ENCODE results near the gene BEAN1. TPM values are rescaled to one million over a fixed set of nuclear protein-coding genes. Genes with fewer than 3 reads are reported as not detected.
A peak's percentile ranks its signal among the peaks of the same experiment; 100 is the strongest.
"Not testable (repeated sequence)": the region's sequence is repeated elsewhere in the genome, so short reads cannot be mapped to it uniquely, and the experiment has no call there.

The BEAN1 gene
- total RNA-seq, 4 donors from 2014 or later, result 0.23 to 1.8 (median 0.76) TPM; not detected in 1

GRCh38 chr16:66512272-66513110 is 85.4 kb downstream of the BEAN1 start:
- peaks cover 0 to 10% (median 0%) of the 10 kb centered on the region in 3 donors for H3K36me3 ChIP-seq
- H3K4me1 ChIP-seq, result peaks cover 78 to 100% (median 78%) of the 10 kb centered on the region in 3 donors
- H3K9me3 ChIP-seq, result no peaks in the 10 kb centered on the region
- H3K4me3 ChIP-seq, result no peak overlapping the region
- intact Hi-C loops (cut with DNase I), result no loop called here
- peak overlapping the region; percentile 66 to 87 (median 80) for H3K27ac ChIP-seq
- DNase-seq, result no peak
- H3K27me3 ChIP-seq, result no peaks in the 10 kb centered on the region
- 57 to 71% methylated on average over 15 of the region's 15 CpGs for WGBS, 2 donors
- TF ChIP-seq CTCF (IDR thresholded peaks at IDR 0.05) (no peak), POLR2A (IDR thresholded peaks at IDR 0.05) (no peak)

DNA sequence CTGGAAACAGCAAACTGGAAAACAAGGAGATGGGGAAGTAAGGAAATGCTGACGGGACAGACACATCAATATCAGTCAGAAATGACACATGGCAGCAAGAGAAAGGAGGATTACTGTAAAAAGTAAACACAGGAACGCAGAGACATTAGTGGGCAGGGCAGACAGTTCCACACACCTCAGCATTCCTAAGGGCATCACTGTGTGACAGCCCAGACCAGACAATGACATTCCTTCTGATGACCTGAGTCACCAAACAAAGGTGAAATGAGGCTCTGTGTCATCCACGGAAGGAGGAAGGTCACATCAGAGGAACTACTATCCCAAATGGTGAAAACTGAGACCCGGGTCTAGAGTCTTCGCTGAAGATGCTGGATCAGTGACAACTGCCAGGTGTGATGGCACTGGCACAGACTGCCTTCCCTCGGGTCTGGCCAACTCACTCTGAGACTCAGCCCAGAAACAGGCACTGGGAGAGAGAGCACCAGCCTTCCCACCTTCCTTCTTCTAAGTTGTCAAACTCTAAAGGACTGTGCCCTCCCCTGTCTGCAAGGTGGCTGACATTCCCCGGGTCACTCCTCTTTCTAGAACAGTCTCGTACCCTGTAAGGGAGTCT is 86.1 kb downstream of the BEAN1 start:
- peaks cover 80 to 100% (median 85%) of the 10 kb centered on the region in 3 donors for H3K4me1 ChIP-seq
- intact Hi-C loops (cut with DNase I), result no loop called here
- peak overlapping the region; percentile 62 to 85 (median 70) for H3K27ac ChIP-seq
- 49 to 58% methylated on average over 6 to 8 of the region's 8 CpGs for WGBS, 2 donors
- no peaks in the 10 kb centered on the region for H3K27me3 ChIP-seq
- peaks cover 0 to 10% (median 0%) of the 10 kb centered on the region in 3 donors for H3K36me3 ChIP-seq
- DNase-seq, result no peak
- no peak for TF ChIP-seq CTCF (IDR thresholded peaks at IDR 0.05)
- no peak for TF ChIP-seq POLR2A (IDR thresholded peaks at IDR 0.05)
- no peaks in the 10 kb centered on the region for H3K9me3 ChIP-seq
- no peak overlapping the region for H3K4me3 ChIP-seq

DNA sequence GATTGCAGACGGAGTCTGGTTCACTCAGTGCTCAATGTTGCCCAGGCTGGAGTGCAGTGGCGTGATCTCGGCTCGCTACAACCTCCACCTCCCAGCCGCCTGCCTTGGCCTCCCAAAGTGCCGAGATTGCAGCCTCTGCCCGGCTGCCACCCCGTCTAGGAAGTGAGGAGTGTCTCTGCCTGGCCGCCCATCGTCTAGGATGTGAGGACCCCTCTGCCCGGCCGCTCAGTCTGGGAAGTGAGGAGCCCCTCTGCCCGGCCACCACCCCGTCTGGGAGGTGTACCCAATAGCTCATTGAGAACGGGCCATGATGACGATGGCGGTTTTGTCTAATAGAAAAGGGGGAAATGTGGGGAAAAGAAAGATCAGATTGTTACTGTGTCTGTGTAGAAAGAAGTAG is 87.3 kb downstream of the BEAN1 start:
- intact Hi-C loops (cut with DNase I), result not testable (repeated sequence)

DNA sequence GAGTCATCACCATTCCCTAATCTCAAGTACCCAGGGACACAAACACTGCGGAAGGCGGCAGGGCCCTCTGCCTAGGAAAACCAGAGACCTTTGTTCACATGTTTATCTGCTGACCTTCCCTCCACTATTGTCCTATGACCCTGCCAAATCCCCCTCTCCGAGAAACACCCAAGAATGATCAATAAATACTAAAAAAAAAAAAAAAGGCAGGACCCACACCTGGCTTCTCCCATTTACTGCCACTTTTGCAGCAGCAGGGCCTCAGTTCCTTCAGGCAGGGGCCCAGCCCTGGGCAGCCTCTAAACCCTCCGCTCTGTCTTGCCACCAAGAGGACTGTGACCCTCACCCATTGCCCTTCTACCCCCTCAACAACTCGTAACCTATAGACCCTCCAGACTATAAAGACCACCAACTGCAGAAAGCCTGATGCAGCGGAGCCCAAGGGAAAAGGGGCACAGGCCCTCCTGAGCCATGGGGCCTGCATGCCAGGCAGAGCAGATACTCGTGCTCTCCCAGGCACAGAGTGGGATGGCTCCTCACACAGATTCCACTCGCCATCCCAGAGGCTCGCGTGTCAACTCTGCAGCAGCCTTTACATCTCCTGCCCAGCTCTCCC is 88.0 kb downstream of the BEAN1 start:
- Histone ChIP-seq H3K36me3 (peaks cover 0 to 17% (median 0%) of the 10 kb centered on the region in 3 donors), H3K27ac (peak overlapping the region; percentile 86 to 95 (median 93)), H3K4me1 (peaks cover 79 to 100% (median 80%) of the 10 kb centered on the region in 3 donors)
- H3K27me3 ChIP-seq; H3K4me3 ChIP-seq; intact Hi-C loops (cut with DNase I); DNase-seq; H3K9me3 ChIP-seq: not testable (repeated sequence)
- WGBS, 2 donors, result 86 to 90% methylated on average over 8 of the region's 10 CpGs

More for the DNA sequence above, 87.3 kb downstream of the BEAN1 start:
- Histone ChIP-seq H3K4me1 (peaks cover 77 to 100% (median 80%) of the 10 kb centered on the region in 3 donors), H3K36me3 (peaks cover 0 to 10% (median 0%) of the 10 kb centered on the region in 3 donors)
- not testable (repeated sequence) for H3K27ac ChIP-seq, H3K9me3 ChIP-seq, H3K4me3 ChIP-seq, DNase-seq, H3K27me3 ChIP-seq
- 97 to 100% methylated on average over 3 to 4 of the region's 17 CpGs for WGBS, 2 donors

- WGBS, 2 donors, result 50 to 58% methylated on average over 6 to 11 of the region's 12 CpGs
- Histone ChIP-seq H3K4me3 (peak overlapping the region in 1 of 4 donors; percentile 53), H3K27me3 (no peaks in the 10 kb centered on the region), H3K36me3 (peaks cover 0 to 20% (median 0%) of the 10 kb centered on the region in 3 donors), H3K4me1 (peaks cover 75 to 100% (median 80%) of the 10 kb centered on the region in 3 donors), H3K27ac (peak overlapping the region; percentile 86 to 95 (median 93)), H3K9me3 (no peaks in the 10 kb centered on the region)
- peak in 5 of 6 experiments; percentile 28 to 68 (median 45) for TF ChIP-seq CTCF (IDR thresholded peaks at IDR 0.05)
- TF ChIP-seq POLR2A (IDR thresholded peaks at IDR 0.05), result no peak
- no peak for DNase-seq
- intact Hi-C loops (cut with DNase I), result no loop called here
Observed at GRCh38 chr16:66515596-66516508, 88.8 kb downstream of the BEAN1 start.

Data from esophagus squamous epithelium (tissue), 5 donors.